Activated CD8-positive, alpha-beta memory T cell treated with anti-CD3 and anti-CD28 coated beads, Interleukin-2, amount 50 U/mL, for 24 hours (primary cell): Measurements from ENCODE around the gene MPPED1.

ENCODE experiments used
- DNase-seq: peaks from one replicate; pipeline ENCODE4 v3.0.0-alpha.2; 2020; ENCODE audit errors: extremely low read depth

MPPED1 gene

GRCh38 chr22:43393132-43393843 lies 18.5 kb upstream of the MPPED1 start:
- no peak for DNase-seq

GRCh38 chr22:43393844-43394474 lies 17.9 kb upstream of the MPPED1 start:
- DNase-seq = no peak

- no peak for DNase-seq
Measured at GRCh38 chr22:43395086-43395695, 16.6 kb upstream of the MPPED1 start.

- DNase-seq = no peak
Measured at GRCh38 chr22:43396321-43396933, 15.4 kb upstream of the MPPED1 start.

- DNase-seq = no peak
Measured at GRCh38 chr22:43396934-43397457, 14.8 kb upstream of the MPPED1 start.

- DNase-seq = no peak
Measured at GRCh38 chr22:43397766-43398165, 14.0 kb upstream of the MPPED1 start.

GRCh38 chr22:43398246-43398645 lies 13.6 kb upstream of the MPPED1 start:
- DNase-seq = no peak

- no peak for DNase-seq
Measured at GRCh38 chr22:43398910-43399309, 12.9 kb upstream of the MPPED1 start.

GRCh38 chr22:43399338-43399979 lies 12.4 kb upstream of the MPPED1 start:
- no peak for DNase-seq

GRCh38 chr22:43399980-43400358 lies 11.8 kb upstream of the MPPED1 start:
- no peak for DNase-seq

- no peak for DNase-seq
Measured at GRCh38 chr22:43400449-43400848, 11.4 kb upstream of the MPPED1 start.

- DNase-seq = no peak
Measured at GRCh38 chr22:43401233-43401632, 10.6 kb upstream of the MPPED1 start.

GRCh38 chr22:43401661-43402060 lies 10.2 kb upstream of the MPPED1 start:
- no peak for DNase-seq

- DNase-seq = no peak
Measured at GRCh38 chr22:43402128-43402527, 9.7 kb upstream of the MPPED1 start.

GRCh38 chr22:43404673-43405385 lies 7.0 kb upstream of the MPPED1 start:
- no peak for DNase-seq

- DNase-seq = no peak
Measured at GRCh38 chr22:43406186-43406790, 5.5 kb upstream of the MPPED1 start.

GRCh38 chr22:43407591-43407990 lies 4.2 kb upstream of the MPPED1 start:
- DNase-seq = no peak

- DNase-seq = no peak
Measured at GRCh38 chr22:43408009-43408408, 3.8 kb upstream of the MPPED1 start.

GRCh38 chr22:43409046-43409445 lies 2.8 kb upstream of the MPPED1 start:
- DNase-seq = no peak

- no peak for DNase-seq
Measured at GRCh38 chr22:43409800-43410199, 2.0 kb upstream of the MPPED1 start.
